Activated naive CD4-positive, alpha-beta T cell treated with anti-CD3 and anti-CD28 coated beads for 36 hours (primary cell): ENCODE results near the gene TMOD4. TPM values are rescaled to one million over a fixed set of nuclear protein-coding genes. Genes with fewer than 3 reads are reported as not detected.
A peak's percentile ranks its signal among the peaks of the same experiment; 100 is the strongest.

Experiments
- CTCF ChIA-PET: fragments of 350-600 bp; sonication (Branson Sonifier 250); formaldehyde crosslinking; loops from one replicate; lab custom pipeline; 2021; ENCODE audit warnings: antibody characterized with exemption; lab: Charles Lee
- DNase-seq: peaks from one replicate; pipeline ENCODE4 v3.0.0-alpha.2; 2020
- H3K27ac Mint-ChIP-seq: one replicate; pipeline ENCODE4 v1.8.0; 2021; ENCODE audit warnings: mild to moderate bottlenecking, mixed read lengths
- H3K27me3 Mint-ChIP-seq: one replicate; pipeline ENCODE4 v1.8.0; 2021; ENCODE audit warnings: low read depth, mixed read lengths
- H3K36me3 Mint-ChIP-seq: one replicate; pipeline ENCODE4 v1.8.0; 2021; ENCODE audit warnings: low read depth, mixed read lengths
- H3K4me1 Mint-ChIP-seq: one replicate; pipeline ENCODE4 v1.8.0; 2021; ENCODE audit warnings: low read depth, mixed read lengths
- H3K4me3 Mint-ChIP-seq: one replicate; pipeline ENCODE4 v1.8.0; 2021; ENCODE audit warnings: mild to moderate bottlenecking, moderate library complexity, mixed read lengths
- H3K9me3 Mint-ChIP-seq: one replicate; pipeline ENCODE4 v1.8.0; 2021; ENCODE audit warnings: mixed read lengths
- intact Hi-C: fragments of 100-400 bp; cut with micrococcal nuclease; formaldehyde crosslinking; loops from one replicate; pipeline ENCODE4 v1.15.1; 2023
- total RNA-seq, 2 experiments: library from RNA; stranded (reverse); gene quantifications; one replicate each; pipeline ENCODE4 v1.2.3, GENCODE V29; 2021

Gene TMOD4
- total RNA-seq, 2 experiments from 2014 or later = 0.98 to 1.1 TPM

GRCh38 chr1:151167116-151167515 is 8.7 kb downstream of the TMOD4 start:
- Mint-ChIP-seq H3K36me3 (peaks cover 24% of the 10 kb centered on the region), H3K27me3 (no peaks in the 10 kb centered on the region)

GRCh38 chr1:151166505-151166956 is 9.2 kb downstream of the TMOD4 start:
- H3K4me3 Mint-ChIP-seq = peak overlapping the region; percentile 92
- peaks cover 24% of the 10 kb centered on the region for H3K36me3 Mint-ChIP-seq
- H3K9me3 Mint-ChIP-seq = no peaks in the 10 kb centered on the region
- CTCF ChIA-PET = interaction anchor here (0.6 to 1.9 kb wide), 4 partner anchors 9 to 67 kb away, joined by 4 to 7 read pairs (median 4); partner anchors contain the start of genes TMOD4 and TNFAIP8L2
- peak; percentile 16 for DNase-seq
- H3K27ac Mint-ChIP-seq = peak overlapping the region; percentile 90
- intact Hi-C loops = loop anchor here (1.0 kb wide), 2 partner anchors 24 to 32 kb away; partner anchors contain the start of genes PIP5K1A and VPS72
- H3K4me1 Mint-ChIP-seq = peaks cover 48% of the 10 kb centered on the region
- H3K27me3 Mint-ChIP-seq = no peaks in the 10 kb centered on the region

More at GRCh38 chr1:151167116-151167515, 8.7 kb downstream of the TMOD4 start:
- Mint-ChIP-seq H3K4me3 (peak overlapping the region; percentile 92), H3K9me3 (no peaks in the 10 kb centered on the region), H3K27ac (peak overlapping the region; percentile 53), H3K4me1 (peaks cover 42% of the 10 kb centered on the region)
- intact Hi-C loops = no loop called here
- DNase-seq = no peak
- CTCF ChIA-PET = interaction anchor here (1.2 to 1.9 kb wide), 3 partner anchors 9 to 67 kb away, joined by 4 to 7 read pairs (median 4); partner anchors contain the start of genes TMOD4 and TNFAIP8L2

GRCh38 chr1:151165738-151166504 is 9.9 kb downstream of the TMOD4 start, which contains the start of the genes LYSMD1 and SCNM1:
Gene LYSMD1, minus strand, starts transcription at chr1:151165902. Its CDS starts 644 bp downstream, at chr1:151165258.
Gene SCNM1, plus strand, starts transcription at chr1:151166144. Its CDS starts 9 bp downstream, at chr1:151166153.
- no peaks in the 10 kb centered on the region for H3K9me3 Mint-ChIP-seq
- DNase-seq = peak; percentile 99
- H3K36me3 Mint-ChIP-seq = peaks cover 26% of the 10 kb centered on the region
- peak within 1 kb of the TSS; percentile 92 for H3K4me3 Mint-ChIP-seq
- H3K27ac Mint-ChIP-seq = peak within 1 kb of the TSS; percentile 90
- intact Hi-C loops = loop anchor here (1.0 kb wide), 4 partner anchors 10 to 116 kb away; partner anchors contain the start of genes PIP5K1A, TNFAIP8L2, VPS72 and ZNF687
- peaks cover 51% of the 10 kb centered on the region for H3K4me1 Mint-ChIP-seq
- H3K27me3 Mint-ChIP-seq = no peaks in the 10 kb centered on the region
- CTCF ChIA-PET = interaction anchor here (0.6 to 1.9 kb wide), 4 partner anchors 9 to 66 kb away, joined by 4 to 7 read pairs (median 4); partner anchors contain the start of genes TMOD4 and TNFAIP8L2

GRCh38 chr1:151165281-151165737 is 10.5 kb downstream of the TMOD4 start:
- DNase-seq = peak; percentile 33
- H3K36me3 Mint-ChIP-seq = peaks cover 29% of the 10 kb centered on the region

GRCh38 chr1:151164732-151165280 is 11.0 kb downstream of the TMOD4 start:
- intact Hi-C loops = loop anchor here (1.0 kb wide), 2 partner anchors 9 to 117 kb away; partner anchors contain the start of genes TNFAIP8L2 and ZNF687
- Mint-ChIP-seq H3K36me3 (peaks cover 32% of the 10 kb centered on the region), H3K4me1 (peaks cover 57% of the 10 kb centered on the region), H3K4me3 (peak overlapping the region; percentile 92), H3K27ac (peak overlapping the region; percentile 90), H3K27me3 (no peaks in the 10 kb centered on the region), H3K9me3 (no peaks in the 10 kb centered on the region)
- no peak for DNase-seq
- CTCF ChIA-PET = no interaction called here

More at GRCh38 chr1:151165281-151165737, 10.5 kb downstream of the TMOD4 start:
- CTCF ChIA-PET = no interaction called here
- Mint-ChIP-seq H3K9me3 (no peaks in the 10 kb centered on the region), H3K4me3 (peak overlapping the region; percentile 92), H3K27me3 (no peaks in the 10 kb centered on the region), H3K27ac (peak overlapping the region; percentile 90), H3K4me1 (peaks cover 56% of the 10 kb centered on the region)
- intact Hi-C loops = loop anchor here (1.0 kb wide), 2 partner anchors 9 to 117 kb away; partner anchors contain the start of genes TNFAIP8L2 and ZNF687

- intact Hi-C loops = loop anchor here (2.0 to 5.0 kb wide), 2 partner anchors 183 to 547 kb away; no protein-coding TSS in a partner anchor
- Mint-ChIP-seq H3K4me1 (peaks cover 57% of the 10 kb centered on the region), H3K27me3 (no peaks in the 10 kb centered on the region), H3K9me3 (no peaks in the 10 kb centered on the region), H3K4me3 (no peak overlapping the region), H3K36me3 (peaks cover 29% of the 10 kb centered on the region), H3K27ac (peak overlapping the region; percentile 98)
- no peak for DNase-seq
- CTCF ChIA-PET = interaction anchor here (0.6 to 10.0 kb wide), 5 partner anchors 39 to 163 kb away, joined by 3 to 255 read pairs (median 4); no protein-coding TSS in a partner anchor
Measured at GRCh38 chr1:151159373-151159772, 16.4 kb downstream of the TMOD4 start.

GRCh38 chr1:151158751-151159251 is 17.0 kb downstream of the TMOD4 start:
- Mint-ChIP-seq H3K36me3 (peaks cover 29% of the 10 kb centered on the region), H3K4me1 (peaks cover 53% of the 10 kb centered on the region), H3K27ac (peak overlapping the region; percentile 98), H3K9me3 (no peaks in the 10 kb centered on the region), H3K4me3 (peak overlapping the region; percentile 97), H3K27me3 (no peaks in the 10 kb centered on the region)
- peak; percentile 47 for DNase-seq
- intact Hi-C loops = loop anchor here (2.0 to 5.0 kb wide), 2 partner anchors 182 to 546 kb away; no protein-coding TSS in a partner anchor
- CTCF ChIA-PET = interaction anchor here (0.6 to 10.0 kb wide), 5 partner anchors 38 to 163 kb away, joined by 3 to 255 read pairs (median 4); no protein-coding TSS in a partner anchor

- H3K27ac Mint-ChIP-seq = peak overlapping the region; percentile 98
- DNase-seq = peak; percentile 76
- H3K27me3 Mint-ChIP-seq = no peaks in the 10 kb centered on the region
- H3K36me3 Mint-ChIP-seq = peaks cover 29% of the 10 kb centered on the region
- CTCF ChIA-PET = interaction anchor here (0.7 to 10.0 kb wide), 6 partner anchors 13 to 162 kb away, joined by 3 to 255 read pairs (median 7); no protein-coding TSS in a partner anchor
- peak overlapping the region; percentile 97 for H3K4me3 Mint-ChIP-seq
- intact Hi-C loops = loop anchor here (2.0 to 5.0 kb wide), 2 partner anchors 182 to 546 kb away; no protein-coding TSS in a partner anchor
- no peaks in the 10 kb centered on the region for H3K9me3 Mint-ChIP-seq
- H3K4me1 Mint-ChIP-seq = peaks cover 53% of the 10 kb centered on the region
Measured at GRCh38 chr1:151158326-151158725, 17.5 kb downstream of the TMOD4 start.

GRCh38 chr1:151157067-151157531 is 18.7 kb downstream of the TMOD4 start:
- peak overlapping the region; percentile 98 for H3K27ac Mint-ChIP-seq
- peak; percentile 86 for DNase-seq
- CTCF ChIA-PET = interaction anchor here (0.6 to 10.0 kb wide), 19 partner anchors 10 to 183 kb away, joined by 3 to 255 read pairs (median 4); partner anchors contain the start of genes C1orf56 and VPS72
- intact Hi-C loops = loop anchor here (2.0 to 5.0 kb wide), 2 partner anchors 545 to 596 kb away; no protein-coding TSS in a partner anchor
- H3K4me3 Mint-ChIP-seq = peak overlapping the region; percentile 97
- peaks cover 46% of the 10 kb centered on the region for H3K4me1 Mint-ChIP-seq
- peaks cover 29% of the 10 kb centered on the region for H3K36me3 Mint-ChIP-seq
- no peaks in the 10 kb centered on the region for H3K27me3 Mint-ChIP-seq
- H3K9me3 Mint-ChIP-seq = no peaks in the 10 kb centered on the region

- intact Hi-C loops = loop anchor here (1.0 to 5.0 kb wide), 11 partner anchors 9 to 596 kb away; partner anchors contain the start of genes LYSMD1 and SEMA6C
- Mint-ChIP-seq H3K36me3 (peaks cover 29% of the 10 kb centered on the region), H3K27ac (peak within 1 kb of the TSS; percentile 98), H3K4me1 (peaks cover 40% of the 10 kb centered on the region), H3K9me3 (no peaks in the 10 kb centered on the region), H3K27me3 (no peaks in the 10 kb centered on the region), H3K4me3 (peak within 1 kb of the TSS; percentile 97)
- DNase-seq = peak; percentile 93
- CTCF ChIA-PET = interaction anchor here (0.6 to 10.0 kb wide), 18 partner anchors 11 to 536 kb away, joined by 3 to 255 read pairs (median 4); partner anchors contain the start of genes C1orf56 and VPS72
Measured at GRCh38 chr1:151156515-151156819, 19.3 kb downstream of the TMOD4 start, which contains the start of gene TNFAIP8L2. Gene TNFAIP8L2, plus strand, starts transcription at chr1:151156649. Its CDS starts 2,049 bp downstream, at chr1:151158698.

GRCh38 chr1:151147665-151148064 is 28.1 kb downstream of the TMOD4 start:
- CTCF ChIA-PET = interaction anchor here (1.4 to 1.6 kb wide), 3 partner anchors 8 to 48 kb away, joined by 3 to 8 read pairs (median 6); no protein-coding TSS in a partner anchor
- no peaks in the 10 kb centered on the region for H3K36me3 Mint-ChIP-seq
- no peaks in the 10 kb centered on the region for H3K9me3 Mint-ChIP-seq
- no peak for DNase-seq
- no peaks in the 10 kb centered on the region for H3K27me3 Mint-ChIP-seq
- no peak overlapping the region for H3K27ac Mint-ChIP-seq
- peaks cover 6% of the 10 kb centered on the region for H3K4me1 Mint-ChIP-seq
- H3K4me3 Mint-ChIP-seq = peak overlapping the region; percentile 88
- intact Hi-C loops = no loop called here
